Smooth muscle cell (in vitro differentiated cells): Measurements from ENCODE around the gene C14orf180. TPM values are rescaled to one million over a fixed set of nuclear protein-coding genes. Genes with fewer than 3 reads are reported as not detected.

Source experiments
- DNase-seq: peaks from one replicate; lab custom pipeline; 2025; ENCODE audit not compliant: unreplicated experiment; lab: John Stamatoyannopoulos, UW
- H2AFZ ChIP-seq: fragments of 200-600 bp; sonication (generic); 2 replicates; pipeline ENCODE4 v1.6.0; 2016; ENCODE audit warnings: antibody characterized with exemption, low read depth, mild to moderate bottlenecking
- H3F3A ChIP-seq: fragments of 200-600 bp; sonication (generic); 2 replicates; pipeline ENCODE4 v1.6.0; 2017; ENCODE audit warnings: antibody characterized with exemption, low read depth
- H3K27ac ChIP-seq: fragments of 200-600 bp; sonication (generic); 2 replicates; pipeline ENCODE4 v1.5.1; 2016; ENCODE audit warnings: low read depth, mild to moderate bottlenecking
- H3K27me3 ChIP-seq: fragments of 200-600 bp; sonication (generic); 2 replicates; pipeline ENCODE4 v1.6.1; 2016; ENCODE audit warnings: low read depth, mild to moderate bottlenecking
- H3K36me3 ChIP-seq: fragments of 200-600 bp; sonication (generic); 2 replicates; pipeline ENCODE4 v1.5.1; 2016; ENCODE audit warnings: low read depth
- H3K4me1 ChIP-seq: fragments of 200-600 bp; sonication (generic); 2 replicates; pipeline ENCODE4 v1.5.1; 2016; ENCODE audit warnings: low read depth
- H3K4me2 ChIP-seq: fragments of 200-600 bp; sonication (generic); 2 replicates; pipeline ENCODE4 v1.6.0; 2016; ENCODE audit warnings: mild to moderate bottlenecking
- H3K4me3 ChIP-seq: fragments of 200-600 bp; sonication (generic); 2 replicates; pipeline ENCODE4 v1.5.1; 2016; ENCODE audit warnings: mild to moderate bottlenecking
- H3K79me2 ChIP-seq: fragments of 200-600 bp; sonication (generic); 2 replicates; pipeline ENCODE4 v1.6.0; 2016; ENCODE audit warnings: low read depth, mild to moderate bottlenecking
- H3K9ac ChIP-seq: fragments of 200-600 bp; sonication (generic); 2 replicates; pipeline ENCODE4 v1.6.0; 2016; ENCODE audit warnings: low read depth
- H3K9me3 ChIP-seq: fragments of 200-600 bp; sonication (generic); replicated peaks from 2 replicates; pipeline ENCODE4 v1.5.1; 2016; ENCODE audit warnings: low read depth
- H4K20me1 ChIP-seq: fragments of 200-600 bp; sonication (generic); 2 replicates; pipeline ENCODE4 v1.6.0; 2016; ENCODE audit warnings: low read depth
- WGBS: methylation state at CpG from one replicate; pipeline ENCODE4 v1.1.7; 2016; ENCODE audit warnings: low lambda C conversion rate; 5-methylcytosine and 5-hydroxymethylcytosine counted together
- polyA plus RNA-seq: library from polyadenylated mRNA; unstranded; fragments of >200 nt; fragmentation: Nextera tagmentation; extraction: Ambion mirVana; gene quantifications from 2 replicates; pipeline ENCODE4 v1.2.1, GENCODE V29; 2016
- total RNA-seq: library from RNA; depleted of rRNA; stranded (reverse); fragments of >200 nt; gene quantifications from 2 replicates; pipeline ENCODE4 v1.2.3, GENCODE V29; 2014
- TF ChIP-seq, protein P1 (sequence below): fragments of 200-600 bp; sonication (generic); IDR thresholded peaks from 2 replicates; pipeline ENCODE4 v1.5.1; 2017; ENCODE audit warnings: borderline replicate concordance, mild to moderate bottlenecking, antibody characterized with exemption; ENCODE audit not compliant: insufficient read depth, poor library complexity, severe bottlenecking

C14orf180 gene
- total and polyA plus RNA-seq, 2 experiments from 2014 or later, result 0.63 to 1.2 TPM

DNA sequence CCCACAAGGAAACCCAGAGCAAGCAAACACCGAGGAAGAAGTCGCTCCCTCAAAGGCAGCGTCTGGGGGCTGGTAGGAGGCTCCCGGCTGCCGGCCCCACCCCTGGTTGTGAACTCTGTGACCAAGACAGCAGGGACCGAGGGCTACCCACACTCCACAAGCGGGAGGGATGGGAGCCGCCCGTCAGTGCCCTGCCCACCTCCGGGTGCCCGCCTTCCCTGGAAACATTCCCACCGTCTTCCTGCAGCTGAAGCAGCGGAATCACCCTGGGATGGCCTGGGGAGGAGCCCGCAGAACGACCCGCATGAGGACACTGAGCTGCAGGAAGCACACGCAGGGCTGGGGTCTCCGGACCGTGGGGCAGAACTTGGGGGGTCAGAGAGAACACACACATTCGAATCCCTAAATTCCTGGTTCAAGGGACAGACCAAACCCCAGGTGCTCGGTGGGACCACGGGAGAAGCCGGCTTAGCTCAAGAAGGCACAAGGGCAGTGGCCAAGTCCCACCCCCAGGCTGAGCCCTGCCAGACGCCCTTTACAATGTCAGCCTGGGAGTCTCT lies 33.5 kb upstream of the C14orf180 start:
- DNase-seq, result no peak
- H3K79me2 ChIP-seq, result no peaks in the 10 kb centered on the region
- H3K36me3 ChIP-seq, result no peaks in the 10 kb centered on the region
- no peaks in the 10 kb centered on the region for H4K20me1 ChIP-seq
- H3K9me3 ChIP-seq, result no peaks in the 10 kb centered on the region
- no peak overlapping the region for H3K9ac ChIP-seq
- TF ChIP-seq, protein P1, sequence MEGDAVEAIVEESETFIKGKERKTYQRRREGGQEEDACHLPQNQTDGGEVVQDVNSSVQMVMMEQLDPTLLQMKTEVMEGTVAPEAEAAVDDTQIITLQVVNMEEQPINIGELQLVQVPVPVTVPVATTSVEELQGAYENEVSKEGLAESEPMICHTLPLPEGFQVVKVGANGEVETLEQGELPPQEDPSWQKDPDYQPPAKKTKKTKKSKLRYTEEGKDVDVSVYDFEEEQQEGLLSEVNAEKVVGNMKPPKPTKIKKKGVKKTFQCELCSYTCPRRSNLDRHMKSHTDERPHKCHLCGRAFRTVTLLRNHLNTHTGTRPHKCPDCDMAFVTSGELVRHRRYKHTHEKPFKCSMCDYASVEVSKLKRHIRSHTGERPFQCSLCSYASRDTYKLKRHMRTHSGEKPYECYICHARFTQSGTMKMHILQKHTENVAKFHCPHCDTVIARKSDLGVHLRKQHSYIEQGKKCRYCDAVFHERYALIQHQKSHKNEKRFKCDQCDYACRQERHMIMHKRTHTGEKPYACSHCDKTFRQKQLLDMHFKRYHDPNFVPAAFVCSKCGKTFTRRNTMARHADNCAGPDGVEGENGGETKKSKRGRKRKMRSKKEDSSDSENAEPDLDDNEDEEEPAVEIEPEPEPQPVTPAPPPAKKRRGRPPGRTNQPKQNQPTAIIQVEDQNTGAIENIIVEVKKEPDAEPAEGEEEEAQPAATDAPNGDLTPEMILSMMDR, result no peak
- no peaks in the 10 kb centered on the region for H3K27me3 ChIP-seq
- no peak overlapping the region for H2AFZ ChIP-seq
- no peaks in the 10 kb centered on the region for H3F3A ChIP-seq
- no peaks in the 10 kb centered on the region for H3K4me1 ChIP-seq
- 84% methylated on average over 24 of the region's 24 CpGs for WGBS
- no peak overlapping the region for H3K4me2 ChIP-seq
- no peak overlapping the region for H3K27ac ChIP-seq
- H3K4me3 ChIP-seq, result no peak overlapping the region

DNA sequence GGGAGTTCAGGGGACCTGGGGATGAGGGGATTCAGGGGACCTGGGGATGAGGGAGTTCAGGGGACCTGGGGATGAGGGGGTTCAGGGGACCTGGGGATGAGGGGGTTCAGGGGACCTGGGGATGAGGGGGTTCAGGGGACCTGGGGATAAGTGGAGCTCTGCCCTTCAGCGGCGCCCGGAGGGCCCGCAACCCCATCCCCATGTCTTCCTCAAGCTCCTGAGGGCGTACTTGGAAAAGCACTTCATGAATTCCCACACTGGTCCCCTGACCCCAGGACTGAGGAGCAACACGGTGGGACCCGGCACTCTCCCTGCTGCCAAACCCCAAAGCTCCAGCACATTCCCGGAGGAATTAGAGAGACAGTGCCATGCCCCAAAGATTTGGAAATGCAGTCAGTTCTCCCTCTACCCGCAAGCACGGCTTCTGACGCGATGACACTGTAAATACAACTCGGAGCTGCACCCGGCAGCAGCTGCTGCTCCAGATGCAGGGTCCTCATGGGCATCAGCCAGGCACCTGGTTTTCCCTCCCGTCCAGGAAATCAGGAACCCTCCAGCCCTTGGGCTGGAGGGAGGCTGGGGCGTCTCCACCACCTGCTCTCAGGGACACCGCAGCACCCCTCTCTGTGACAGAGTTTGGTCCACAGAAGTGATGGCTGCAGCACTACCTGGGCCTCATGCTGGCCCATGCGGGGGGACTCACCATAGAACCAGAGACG lies 32.8 kb upstream of the C14orf180 start:
- H4K20me1 ChIP-seq, result no peaks in the 10 kb centered on the region
- TF ChIP-seq, protein P1, result no peak
- no peaks in the 10 kb centered on the region for H3K27me3 ChIP-seq
- no peaks in the 10 kb centered on the region for H3K9me3 ChIP-seq
- no peak overlapping the region for H3K27ac ChIP-seq
- no peaks in the 10 kb centered on the region for H3K4me1 ChIP-seq
- H3K4me3 ChIP-seq, result no peak overlapping the region
- no peak overlapping the region for H3K4me2 ChIP-seq
- H3K36me3 ChIP-seq, result no peaks in the 10 kb centered on the region
- H2AFZ ChIP-seq, result no peak overlapping the region
- H3K79me2 ChIP-seq, result no peaks in the 10 kb centered on the region
- H3K9ac ChIP-seq, result no peak overlapping the region
- 85% methylated on average over 19 of the region's 19 CpGs for WGBS
- no peak for DNase-seq
- H3F3A ChIP-seq, result no peaks in the 10 kb centered on the region

DNA sequence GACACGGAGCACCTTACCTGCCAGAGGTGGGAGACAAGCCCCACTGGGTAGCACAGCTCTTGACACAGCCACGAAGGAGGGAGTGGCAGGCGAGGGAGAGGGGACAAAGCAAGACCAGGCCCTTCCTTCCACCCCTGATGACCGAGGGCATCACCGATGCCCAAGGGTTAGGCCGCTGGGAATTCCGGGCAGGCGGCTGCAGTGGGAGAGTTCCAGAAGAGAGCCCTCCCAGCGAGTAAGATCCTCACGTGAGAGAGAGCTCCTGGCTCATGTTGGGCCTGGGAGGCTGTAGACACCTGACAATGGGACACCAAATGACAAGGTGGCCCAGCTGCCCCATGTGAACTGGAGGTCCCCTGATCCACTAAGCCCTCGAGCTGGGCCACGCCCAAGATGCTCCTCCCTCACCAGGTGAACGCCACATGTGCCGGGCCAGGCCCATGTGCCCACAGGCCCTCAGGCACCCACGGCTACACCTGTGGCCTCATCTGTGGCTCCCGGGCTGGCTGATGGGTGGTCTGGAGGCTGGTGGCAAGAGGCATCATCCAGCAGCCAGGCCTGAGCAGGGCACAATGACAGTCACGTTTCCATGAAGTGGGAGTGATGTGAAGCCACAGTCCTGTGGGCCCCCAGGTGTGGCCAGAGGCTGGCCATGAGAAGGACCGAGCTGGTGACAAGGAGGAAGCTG lies 32.1 kb upstream of the C14orf180 start:
- no peaks in the 10 kb centered on the region for H3K27me3 ChIP-seq
- H3K9ac ChIP-seq, result no peak overlapping the region
- H3K4me2 ChIP-seq, result no peak overlapping the region
- H2AFZ ChIP-seq, result no peak overlapping the region
- no peak overlapping the region for H3K4me3 ChIP-seq
- 89% methylated on average over 18 of the region's 18 CpGs for WGBS
- H3K79me2 ChIP-seq, result no peaks in the 10 kb centered on the region
- TF ChIP-seq, protein P1, result no peak
- no peaks in the 10 kb centered on the region for H3K9me3 ChIP-seq
- DNase-seq, result no peak
- H4K20me1 ChIP-seq, result no peaks in the 10 kb centered on the region
- H3K36me3 ChIP-seq, result no peaks in the 10 kb centered on the region
- no peak overlapping the region for H3K27ac ChIP-seq
- no peaks in the 10 kb centered on the region for H3K4me1 ChIP-seq
- H3F3A ChIP-seq, result no peaks in the 10 kb centered on the region
